Testis (tissue), 3 donors: ENCODE measurements around the gene PTGIS. TPM values are rescaled to one million over a fixed set of nuclear protein-coding genes. Genes with fewer than 3 reads are reported as not detected.

Source experiments
- DNase-seq: peaks from one replicate; pipeline ENCODE4 v3.0.0-alpha.2; 2019
- H3K27ac ChIP-seq, 2 donors: fragments of 200-600 bp; sonication (generic); one replicate each; pipeline ENCODE4 v1.5.1; 2019
- H3K27me3 ChIP-seq: fragments of 200-600 bp; sonication (generic); one replicate; pipeline ENCODE4 v1.5.1; 2019
- H3K36me3 ChIP-seq: fragments of 200-600 bp; sonication (generic); one replicate; pipeline ENCODE4 v1.5.1; 2017; ENCODE audit warnings: low read depth; ENCODE audit errors: missing control alignments
- H3K4me1 ChIP-seq: fragments of 200-600 bp; sonication (generic); one replicate; pipeline ENCODE4 v1.5.1; 2019
- H3K4me3 ChIP-seq, 2 donors: fragments of 200-600 bp; sonication (generic); one replicate each; pipeline ENCODE4 v1.5.1; 2017 to 2019
- H3K9me3 ChIP-seq: fragments of 200-600 bp; sonication (generic); one replicate; pipeline ENCODE4 v1.5.1; 2017
- POLR2A ChIP-seq: fragments of 450-650 bp; IDR thresholded peaks from one replicate; pipeline ENCODE4 v1.6.1; 2017; ENCODE audit warnings: antibody characterized with exemption, mild to moderate bottlenecking, moderate library complexity
- WGBS, 2 donors: methylation state at CpG; one replicate each; pipeline ENCODE4 v1.1.5; 2018; 5-methylcytosine and 5-hydroxymethylcytosine counted together
- intact Hi-C: fragments of 100-400 bp; cut with DNase I; formaldehyde crosslinking; loops from one replicate; pipeline ENCODE4 v1.15.1; 2023; ENCODE audit warnings: low total_unique reads
- polyA plus RNA-seq: library from polyadenylated mRNA; stranded (reverse); fragments of 350-450 nt; fragmentation: Illumina TruSeq; extraction: RNeasy Lipid Tissue Mini Kit (QIAGEN cat#74804); gene quantifications from one replicate; pipeline ENCODE4 v1.2.3, GENCODE V29; 2014; ENCODE audit warnings: low read depth, low replicate concordance; ENCODE audit not compliant: insufficient read depth
- total RNA-seq, 2 donors: library from RNA; depleted of rRNA; stranded (reverse); fragments of >200 nt; gene quantifications; one replicate each; pipeline ENCODE4 v1.2.3, GENCODE V29; 2016
- TF ChIP-seq, protein P1 (sequence below), 3 experiments: fragments of 450-650 bp in 2 of 3; fragments of 200-600 bp in 1 of 3; sonication (generic) in 1 of 3; IDR thresholded peaks; one replicate each; pipeline ENCODE4 v1.5.1; 2016 to 2019; ENCODE audit warnings: antibody characterized with exemption in 3 of 3, mild to moderate bottlenecking in 2 of 3, moderate library complexity in 1 of 3

The PTGIS gene
- total and polyA plus RNA-seq, 3 donors from 2014 or later = 12.2 to 30.3 (median 13.0) TPM

GRCh38 chr20:49587111-49587570, 19.2 kb upstream of the PTGIS start:
- TF ChIP-seq POLR2A = no peak

DNA sequence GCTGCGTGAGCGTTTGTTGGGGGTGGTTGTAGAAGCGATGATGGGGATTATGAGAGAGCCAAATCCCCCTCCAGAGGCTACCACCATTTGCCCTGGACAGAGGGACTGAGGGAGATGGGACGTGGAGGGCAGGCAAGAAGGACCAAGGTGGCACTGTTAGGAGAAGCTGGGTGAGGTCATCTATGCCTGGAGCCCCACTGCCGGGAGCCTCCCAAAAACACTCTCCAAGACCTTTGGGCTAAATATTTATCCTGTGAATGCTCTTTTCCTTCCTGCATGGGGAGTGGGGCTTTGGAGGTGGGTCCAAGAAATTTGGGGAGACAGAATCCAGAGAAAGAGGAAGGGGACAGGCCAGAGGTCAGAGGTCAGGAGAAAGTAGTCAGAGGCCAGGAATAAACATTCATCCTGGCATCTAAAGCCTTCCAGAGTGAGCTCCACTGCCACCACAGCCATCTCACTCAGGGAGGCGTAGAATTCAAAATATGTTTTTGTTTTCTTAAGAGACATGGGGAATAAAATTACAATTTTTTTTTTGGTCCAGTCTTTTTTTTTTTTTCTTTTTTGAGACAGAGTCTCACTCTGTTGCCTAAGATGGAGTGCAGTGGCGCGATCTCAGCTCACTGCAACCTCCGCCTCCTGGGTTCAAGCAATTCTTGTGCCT, 17.8 kb upstream of the PTGIS start:
- Histone ChIP-seq H3K4me1 (peaks cover 48% of the 10 kb centered on the region), H3K27ac (peak overlapping the region; percentile 72 to 76), H3K9me3 (no peaks in the 10 kb centered on the region), H3K36me3 (no peaks in the 10 kb centered on the region), H3K4me3 (no peak overlapping the region), H3K27me3 (no peaks in the 10 kb centered on the region)
- intact Hi-C loops = no loop called here
- DNase-seq = no peak
- WGBS, 2 donors = 80 to 82% methylated on average over 9 of the region's 9 CpGs
- no peak for TF ChIP-seq POLR2A
- TF ChIP-seq, protein P1, sequence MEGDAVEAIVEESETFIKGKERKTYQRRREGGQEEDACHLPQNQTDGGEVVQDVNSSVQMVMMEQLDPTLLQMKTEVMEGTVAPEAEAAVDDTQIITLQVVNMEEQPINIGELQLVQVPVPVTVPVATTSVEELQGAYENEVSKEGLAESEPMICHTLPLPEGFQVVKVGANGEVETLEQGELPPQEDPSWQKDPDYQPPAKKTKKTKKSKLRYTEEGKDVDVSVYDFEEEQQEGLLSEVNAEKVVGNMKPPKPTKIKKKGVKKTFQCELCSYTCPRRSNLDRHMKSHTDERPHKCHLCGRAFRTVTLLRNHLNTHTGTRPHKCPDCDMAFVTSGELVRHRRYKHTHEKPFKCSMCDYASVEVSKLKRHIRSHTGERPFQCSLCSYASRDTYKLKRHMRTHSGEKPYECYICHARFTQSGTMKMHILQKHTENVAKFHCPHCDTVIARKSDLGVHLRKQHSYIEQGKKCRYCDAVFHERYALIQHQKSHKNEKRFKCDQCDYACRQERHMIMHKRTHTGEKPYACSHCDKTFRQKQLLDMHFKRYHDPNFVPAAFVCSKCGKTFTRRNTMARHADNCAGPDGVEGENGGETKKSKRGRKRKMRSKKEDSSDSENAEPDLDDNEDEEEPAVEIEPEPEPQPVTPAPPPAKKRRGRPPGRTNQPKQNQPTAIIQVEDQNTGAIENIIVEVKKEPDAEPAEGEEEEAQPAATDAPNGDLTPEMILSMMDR (IDR thresholded peaks at IDR 0.05) = no peak

More at GRCh38 chr20:49587111-49587570, 19.2 kb upstream of the PTGIS start:
- Histone ChIP-seq H3K27me3 (no peaks in the 10 kb centered on the region), H3K4me1 (peaks cover 47% of the 10 kb centered on the region), H3K4me3 (no peak overlapping the region), H3K27ac (peak overlapping the region in 1 of 2 donors; percentile 76), H3K36me3 (no peaks in the 10 kb centered on the region), H3K9me3 (no peaks in the 10 kb centered on the region)
- 37 to 46% methylated on average over 10 of the region's 10 CpGs for WGBS, 2 donors
- no peak for DNase-seq
- intact Hi-C loops = no loop called here

DNA sequence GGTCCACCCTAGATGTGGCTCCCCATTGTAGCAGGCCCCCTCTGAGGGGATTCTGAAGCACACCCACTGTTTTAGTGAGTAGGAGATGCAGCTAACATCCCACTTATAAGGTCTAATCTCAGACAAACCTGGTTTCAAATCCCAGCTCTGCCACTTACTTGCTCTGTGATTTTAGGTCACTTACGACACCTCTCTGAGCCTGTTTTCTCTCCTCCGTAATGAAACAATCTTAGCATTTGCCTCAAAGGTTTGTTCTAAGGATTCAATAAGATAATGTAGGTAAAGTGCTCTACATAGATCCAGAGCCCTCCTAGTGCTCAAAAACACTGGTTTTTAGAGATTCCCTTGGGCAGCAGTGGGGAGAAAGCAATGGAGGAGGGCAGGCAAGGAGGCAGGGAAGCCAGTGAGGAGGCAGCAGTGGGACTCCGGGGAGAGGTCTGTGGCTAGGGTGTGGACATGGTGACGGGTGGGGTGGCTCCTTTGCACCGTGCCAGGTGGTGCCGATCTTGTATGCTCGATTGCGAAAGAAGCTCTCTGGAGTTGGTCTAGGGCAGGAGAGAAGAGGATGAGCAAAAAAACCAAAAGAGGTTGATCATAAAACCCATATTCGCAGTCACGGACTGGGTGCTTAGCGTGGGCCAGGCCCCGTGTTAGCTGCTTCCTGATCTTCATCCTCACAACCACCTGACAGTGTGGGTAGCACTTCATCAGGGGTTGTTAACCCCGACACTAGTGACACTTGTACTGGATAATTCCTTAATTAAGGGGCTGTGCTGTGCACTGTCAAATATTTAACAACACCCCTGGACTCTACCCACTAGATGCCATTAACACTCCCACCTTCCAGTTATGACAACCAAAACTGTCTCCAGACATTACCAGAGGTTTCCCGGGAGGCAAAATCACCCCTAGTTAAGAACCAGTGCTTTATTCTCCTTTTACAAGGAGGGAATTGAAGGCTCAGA, 16.8 kb upstream of the PTGIS start:
- WGBS, 2 donors = 84 to 86% methylated on average over 14 of the region's 14 CpGs
- Histone ChIP-seq H3K27me3 (no peaks in the 10 kb centered on the region), H3K4me1 (peaks cover 52% of the 10 kb centered on the region), H3K4me3 (no peak overlapping the region), H3K36me3 (no peaks in the 10 kb centered on the region), H3K27ac (peak overlapping the region; percentile 72 to 76), H3K9me3 (no peaks in the 10 kb centered on the region)
- no peak for DNase-seq
- intact Hi-C loops = no loop called here
- no peak for TF ChIP-seq POLR2A
- TF ChIP-seq, protein P1 (IDR thresholded peaks at IDR 0.05) = no peak

- peaks cover 52% of the 10 kb centered on the region for H3K4me1 ChIP-seq
- TF ChIP-seq, protein P1 (IDR thresholded peaks at IDR 0.05) = no peak
- no peak for TF ChIP-seq POLR2A
- H3K9me3 ChIP-seq = no peaks in the 10 kb centered on the region
- WGBS, 2 donors = 45 to 56% methylated on average over 10 to 12 of the region's 12 CpGs
- H3K27me3 ChIP-seq = no peaks in the 10 kb centered on the region
- intact Hi-C loops = no loop called here
- no peak overlapping the region for H3K4me3 ChIP-seq
- peak; percentile 81 for DNase-seq
- H3K27ac ChIP-seq = peak overlapping the region; percentile 62 to 76
- no peaks in the 10 kb centered on the region for H3K36me3 ChIP-seq
Observed at GRCh38 chr20:49583669-49584417, 15.9 kb upstream of the PTGIS start.

- no peak for TF ChIP-seq POLR2A
- TF ChIP-seq, protein P1 (IDR thresholded peaks at IDR 0.05) = no peak
- peak overlapping the region in 1 of 2 donors; percentile 41 for H3K27ac ChIP-seq
- H3K4me3 ChIP-seq = no peak overlapping the region
- intact Hi-C loops = no loop called here
- 78 to 81% methylated on average over 4 of the region's 4 CpGs for WGBS, 2 donors
- no peaks in the 10 kb centered on the region for H3K36me3 ChIP-seq
- H3K4me1 ChIP-seq = peaks cover 49% of the 10 kb centered on the region
- H3K27me3 ChIP-seq = no peaks in the 10 kb centered on the region
- H3K9me3 ChIP-seq = no peaks in the 10 kb centered on the region
- DNase-seq = no peak
Observed at GRCh38 chr20:49583343-49583668, 15.4 kb upstream of the PTGIS start.
